Epithelial cell of esophagus (primary cell): Measurements from ENCODE around the gene TMC7.

ENCODE experiments used
- DNase-seq: peaks from one replicate; pipeline ENCODE4 v3.0.0; 2010; ENCODE audit warnings: low read depth
- H3K4me3 ChIP-seq: 2 replicates; pipeline ENCODE4 v1.5.1; 2011; ENCODE audit warnings: mild to moderate bottlenecking, low read length, control low read depth
- CTCF ChIP-seq: IDR thresholded peaks from 2 replicates; pipeline ENCODE4 v1.5.1; 2011; ENCODE audit warnings: low read depth, mild to moderate bottlenecking, low read length, control low read depth, inconsistent platforms; ENCODE audit not compliant: insufficient read depth; ENCODE audit errors: missing control alignments

Gene TMC7

DNA sequence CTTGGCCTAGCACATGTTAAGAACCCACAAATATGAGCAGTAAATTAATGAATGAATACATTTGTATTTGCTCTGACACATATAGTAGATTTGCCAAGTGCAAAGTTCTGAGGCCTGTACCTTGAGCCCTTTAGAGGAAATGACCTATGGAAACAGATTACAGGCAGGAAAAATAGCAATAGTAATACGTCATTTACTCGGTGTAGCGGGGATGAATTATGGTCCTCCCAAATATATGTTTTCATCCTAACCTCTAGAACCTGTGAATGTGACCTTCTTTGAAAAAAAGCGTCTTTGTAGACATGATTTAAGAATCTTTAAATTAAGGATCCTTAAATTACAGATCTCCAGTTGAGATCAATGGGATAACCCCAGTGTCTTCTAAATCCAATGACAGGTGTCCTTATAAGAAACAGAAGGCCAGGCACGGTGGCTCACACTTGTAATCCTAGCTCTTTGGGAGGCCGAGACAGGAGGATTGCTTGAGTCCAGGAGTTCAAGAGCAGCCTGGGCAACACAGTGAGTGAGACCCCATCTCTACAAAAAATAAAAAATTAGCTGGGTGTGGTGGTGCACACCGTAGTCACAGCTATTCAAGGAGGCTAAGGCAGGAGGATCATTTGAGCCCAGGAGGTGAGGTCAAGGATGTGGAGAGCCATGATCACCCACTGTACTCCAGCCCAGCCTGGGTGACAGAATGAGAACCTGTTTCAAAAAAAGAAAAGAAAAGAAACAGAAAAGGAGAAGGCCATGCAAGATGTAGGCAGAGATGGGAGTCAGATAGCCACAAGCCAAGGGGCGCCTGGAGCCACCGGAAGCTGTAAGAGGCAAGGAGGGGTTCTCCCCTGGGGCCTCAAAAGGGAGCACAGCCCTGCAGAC lies 124.9 kb downstream of the TMC7 start:
- no peak for TF ChIP-seq CTCF
- no peak overlapping the region for H3K4me3 ChIP-seq
- no peak for DNase-seq

GRCh38 chr16:19109288-19109664 lies 125.5 kb downstream of the TMC7 start:
- DNase-seq = no peak
- no peak overlapping the region for H3K4me3 ChIP-seq

GRCh38 chr16:19110537-19111360 lies 127.0 kb downstream of the TMC7 start:
- TF ChIP-seq CTCF = no peak
- no peak overlapping the region for H3K4me3 ChIP-seq
- DNase-seq = no peak

More at GRCh38 chr16:19109288-19109664, 125.5 kb downstream of the TMC7 start:
- TF ChIP-seq CTCF = no peak

GRCh38 chr16:19112099-19112407 lies 128.3 kb downstream of the TMC7 start:
- TF ChIP-seq CTCF = no peak
- no peak for DNase-seq
- no peak overlapping the region for H3K4me3 ChIP-seq
